Measurements from ENCODE around the gene MAGI1. TPM values are rescaled to one million over a fixed set of nuclear protein-coding genes. Genes with fewer than 3 reads are reported as not detected.

MAGI1 gene
- total RNA-seq, 1 donor = 13.0 TPM

- H3K4me3 ChIP-seq (ENCODE audit: low read depth, low read length) = no peak overlapping the region
- TF ChIP-seq, protein P1, sequence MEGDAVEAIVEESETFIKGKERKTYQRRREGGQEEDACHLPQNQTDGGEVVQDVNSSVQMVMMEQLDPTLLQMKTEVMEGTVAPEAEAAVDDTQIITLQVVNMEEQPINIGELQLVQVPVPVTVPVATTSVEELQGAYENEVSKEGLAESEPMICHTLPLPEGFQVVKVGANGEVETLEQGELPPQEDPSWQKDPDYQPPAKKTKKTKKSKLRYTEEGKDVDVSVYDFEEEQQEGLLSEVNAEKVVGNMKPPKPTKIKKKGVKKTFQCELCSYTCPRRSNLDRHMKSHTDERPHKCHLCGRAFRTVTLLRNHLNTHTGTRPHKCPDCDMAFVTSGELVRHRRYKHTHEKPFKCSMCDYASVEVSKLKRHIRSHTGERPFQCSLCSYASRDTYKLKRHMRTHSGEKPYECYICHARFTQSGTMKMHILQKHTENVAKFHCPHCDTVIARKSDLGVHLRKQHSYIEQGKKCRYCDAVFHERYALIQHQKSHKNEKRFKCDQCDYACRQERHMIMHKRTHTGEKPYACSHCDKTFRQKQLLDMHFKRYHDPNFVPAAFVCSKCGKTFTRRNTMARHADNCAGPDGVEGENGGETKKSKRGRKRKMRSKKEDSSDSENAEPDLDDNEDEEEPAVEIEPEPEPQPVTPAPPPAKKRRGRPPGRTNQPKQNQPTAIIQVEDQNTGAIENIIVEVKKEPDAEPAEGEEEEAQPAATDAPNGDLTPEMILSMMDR (IDR thresholded peaks at IDR 0.05; ENCODE audit: insufficient read depth, low read length) = no peak
- peak; percentile 75 for DNase-seq (ENCODE audit: low read depth)
Measured at GRCh38 chr3:65713016-65713415, 325.7 kb downstream of the MAGI1 start.

GRCh38 chr3:65712140-65712539, 326.6 kb downstream of the MAGI1 start:
- TF ChIP-seq, protein P1 (IDR thresholded peaks at IDR 0.05; ENCODE audit: insufficient read depth, low read length) = no peak
- H3K4me3 ChIP-seq (ENCODE audit: low read depth, low read length) = no peak overlapping the region
- peak; percentile 44 for DNase-seq (ENCODE audit: low read depth)

DNA sequence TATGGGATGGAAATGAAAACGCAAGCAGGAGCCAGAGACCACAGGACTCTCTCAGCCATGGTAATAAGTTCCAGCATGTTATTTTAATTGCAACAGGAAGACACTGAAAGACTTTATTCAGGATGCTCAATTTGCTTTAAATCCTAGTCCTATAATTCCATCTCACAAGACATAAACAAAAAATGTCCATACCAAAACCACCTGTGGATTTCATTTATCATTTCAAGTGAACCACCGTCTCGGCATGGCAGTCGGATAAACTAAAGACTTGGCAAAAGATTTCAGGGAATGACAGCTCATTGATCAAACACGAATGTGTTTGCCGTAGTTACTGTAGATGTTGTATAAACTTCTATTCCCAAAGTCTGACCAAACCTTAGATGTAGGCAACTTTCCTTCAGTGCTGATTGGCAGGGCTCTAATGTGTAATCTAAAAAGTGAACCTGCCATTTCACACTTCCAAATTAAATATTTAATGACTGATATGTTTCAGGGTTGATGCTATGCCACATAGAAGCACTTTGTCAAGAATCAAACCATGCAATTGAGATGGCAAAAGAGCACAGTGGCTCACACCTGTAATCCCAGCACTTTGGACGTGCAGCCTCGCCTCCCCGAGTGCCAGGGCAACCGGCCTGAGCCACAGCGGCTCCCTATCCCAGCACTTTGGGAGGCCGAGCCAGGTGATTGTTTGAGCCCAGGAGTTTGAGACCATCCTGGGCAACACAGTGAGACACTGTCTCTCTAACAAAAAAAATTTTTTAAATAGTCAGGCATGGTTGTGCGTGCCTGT, 331.7 kb downstream of the MAGI1 start:
- DNase-seq (ENCODE audit: low read depth) = no peak
- TF ChIP-seq, protein P1 (IDR thresholded peaks at IDR 0.05; ENCODE audit: insufficient read depth, low read length) = no peak
- no peak overlapping the region for H3K4me3 ChIP-seq (ENCODE audit: low read depth, low read length)

DNA sequence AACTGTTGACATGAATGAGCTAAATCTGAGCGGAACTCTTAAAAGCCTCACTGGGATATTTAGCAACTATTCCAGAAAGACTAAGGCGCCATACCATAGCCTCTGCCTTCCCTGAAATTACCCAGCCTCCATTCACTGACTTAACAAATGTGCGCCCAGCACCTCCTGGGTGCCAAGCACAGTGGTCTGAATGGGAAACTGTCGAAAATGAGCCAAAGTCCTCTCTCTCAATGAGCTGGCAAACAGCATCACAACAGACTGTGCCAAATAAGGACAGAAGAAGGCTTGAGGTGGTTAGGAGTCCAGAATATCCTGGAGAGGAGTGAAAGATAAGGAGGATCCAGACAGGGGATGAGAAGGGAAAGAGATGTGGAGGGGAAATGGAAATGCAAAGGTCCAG, 332.4 kb downstream of the MAGI1 start:
- H3K4me3 ChIP-seq (ENCODE audit: low read depth, low read length) = no peak overlapping the region

DNA sequence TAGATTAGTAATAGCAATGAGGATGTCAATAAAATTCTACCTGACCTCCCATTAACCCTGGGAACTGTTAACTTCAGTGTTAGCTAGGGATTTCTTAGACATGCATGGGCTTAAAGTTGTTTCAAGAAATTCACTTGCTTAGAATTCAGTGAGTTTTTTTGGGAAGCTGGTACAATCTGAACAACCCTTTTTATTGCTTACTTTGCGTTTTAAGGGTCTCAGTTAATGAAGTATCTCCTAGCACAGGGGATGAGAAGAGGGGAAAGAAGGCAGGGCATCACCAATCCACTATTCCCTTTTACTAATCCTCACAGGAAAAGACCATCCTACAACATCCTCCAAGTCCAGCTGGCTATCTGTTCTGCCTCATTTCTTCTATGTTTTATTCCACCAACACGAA, 334.9 kb downstream of the MAGI1 start:
- TF ChIP-seq, protein P1 (IDR thresholded peaks at IDR 0.05; ENCODE audit: insufficient read depth, low read length) = no peak
- no peak for DNase-seq (ENCODE audit: low read depth)
- no peak overlapping the region for H3K4me3 ChIP-seq (ENCODE audit: low read depth, low read length)

More for the DNA sequence above, 332.4 kb downstream of the MAGI1 start:
- TF ChIP-seq, protein P1 (IDR thresholded peaks at IDR 0.05; ENCODE audit: insufficient read depth, low read length) = no peak
- DNase-seq (ENCODE audit: low read depth) = no peak

- H3K4me3 ChIP-seq (ENCODE audit: low read depth, low read length) = no peak overlapping the region
- DNase-seq (ENCODE audit: low read depth) = no peak
- TF ChIP-seq, protein P1 (IDR thresholded peaks at IDR 0.05; ENCODE audit: insufficient read depth, low read length) = no peak
Measured at GRCh38 chr3:65703026-65703425, 335.7 kb downstream of the MAGI1 start.
